K562 (cell line): Measurements from ENCODE around the gene NRXN2. TPM values are rescaled to one million over a fixed set of nuclear protein-coding genes. Genes with fewer than 3 reads are reported as not detected.

ENCODE experiments used
- FOXM1 ChIP-seq, 2 experiments: fragments of 450-650 bp in 1 of 2; sonication (generic) in 1 of 2; formaldehyde crosslinking in 1 of 2; IDR thresholded peaks; 2 replicates each; pipeline versions ENCODE4 v1.6.1 to v1.9.0; 2017 to 2022; ENCODE audit warnings: low read depth in 2 of 2, mild to moderate bottlenecking in 2 of 2, missing genetic modification reagents in 1 of 2, moderate library complexity in 1 of 2
- HDGF ChIP-seq: fragments of 450-650 bp; IDR thresholded peaks from 2 replicates; pipeline ENCODE4 v1.6.1; 2016
- LCOR ChIP-seq: sonication (generic); formaldehyde crosslinking; IDR thresholded peaks from 2 replicates; pipeline ENCODE4 v1.8.0; 2022; ENCODE audit warnings: mild to moderate bottlenecking, missing genetic modification reagents
- ZBTB1 ChIP-seq: sonication (generic); formaldehyde crosslinking; IDR thresholded peaks from 2 replicates; pipeline ENCODE4 v1.8.1; 2023; ENCODE audit warnings: missing genetic modification reagents, low read depth, mild to moderate bottlenecking, borderline replicate concordance
- ZBTB8A ChIP-seq: fragments of 450-650 bp; IDR thresholded peaks from 2 replicates; pipeline ENCODE4 v1.6.1; 2018; ENCODE audit warnings: mild to moderate bottlenecking, moderate library complexity; ENCODE audit not compliant: partially characterized antibody
- ZNF197 ChIP-seq: fragments of 200-800 bp; sonication (Bioruptor generic); IDR thresholded peaks from 2 replicates; pipeline ENCODE4 v1.6.1; 2016; ENCODE audit warnings: low read depth, missing genetic modification characterization, missing compliant biosample characterization
- polyA plus RNA-seq, 8 experiments: library from polyadenylated mRNA; depleted of rRNA in 4 of 8; stranded (reverse) in 5 of 8; unstranded in 3 of 8; fragments of >200 nt; fragmentation: Nextera tagmentation in 2 of 8; fragmentation: Illumina TruSeq in 1 of 8; extraction: Ambion mirVana in 2 of 8; extraction: Trizol in 1 of 8; gene quantifications; 2 replicates each; pipeline versions ENCODE4 v1.2.1 to v1.2.3, GENCODE V29; 2011 to 2014; ENCODE audit warnings: inconsistent platforms in 1 of 8, missing spikeins in 1 of 8
- total RNA-seq, 7 experiments: library from RNA; depleted of rRNA in 6 of 7; stranded (reverse); fragments of >200 nt in 6 of 7; fragmentation: Illumina TruSeq in 2 of 7; extraction: Trizol in 2 of 7; gene quantifications; 2 replicates each; pipeline versions ENCODE4 v1.2.1 to v1.2.3, GENCODE V29; 2011 to 2021; ENCODE audit warnings: low replicate concordance in 1 of 7
- TF ChIP-seq, protein P1 (sequence below): fragments of 450-650 bp; IDR thresholded peaks from 2 replicates; pipeline ENCODE4 v1.6.1; 2018; ENCODE audit not compliant: partially characterized antibody
- TF ChIP-seq, protein P2 (sequence below), 2 experiments: fragments of 200-800 bp in 1 of 2; sonication (Bioruptor generic) in 1 of 2; sonication (generic) in 1 of 2; formaldehyde crosslinking in 1 of 2; IDR thresholded peaks in 1 of 2; conservative IDR thresholded peaks in 1 of 2; 2 replicates each; pipeline versions ENCODE4 v1.5.0 to v1.6.1; 2016 to 2020; ENCODE audit warnings: missing compliant biosample characterization in 1 of 2, missing genetic modification characterization in 1 of 2, missing genetic modification reagents in 1 of 2
- TF ChIP-seq, protein P3 (sequence below): fragments of 450-650 bp; IDR thresholded peaks from 2 replicates; pipeline ENCODE4 v1.6.1; 2016; ENCODE audit warnings: mild to moderate bottlenecking, moderate library complexity

Gene NRXN2
- total and polyA plus RNA-seq, 9 of the 15 experiments (the other 6 are each of a cell fraction or from before 2014, with no cell fraction given) = 0.07 to 0.47 (median 0.15) TPM; not detected in 4

DNA sequence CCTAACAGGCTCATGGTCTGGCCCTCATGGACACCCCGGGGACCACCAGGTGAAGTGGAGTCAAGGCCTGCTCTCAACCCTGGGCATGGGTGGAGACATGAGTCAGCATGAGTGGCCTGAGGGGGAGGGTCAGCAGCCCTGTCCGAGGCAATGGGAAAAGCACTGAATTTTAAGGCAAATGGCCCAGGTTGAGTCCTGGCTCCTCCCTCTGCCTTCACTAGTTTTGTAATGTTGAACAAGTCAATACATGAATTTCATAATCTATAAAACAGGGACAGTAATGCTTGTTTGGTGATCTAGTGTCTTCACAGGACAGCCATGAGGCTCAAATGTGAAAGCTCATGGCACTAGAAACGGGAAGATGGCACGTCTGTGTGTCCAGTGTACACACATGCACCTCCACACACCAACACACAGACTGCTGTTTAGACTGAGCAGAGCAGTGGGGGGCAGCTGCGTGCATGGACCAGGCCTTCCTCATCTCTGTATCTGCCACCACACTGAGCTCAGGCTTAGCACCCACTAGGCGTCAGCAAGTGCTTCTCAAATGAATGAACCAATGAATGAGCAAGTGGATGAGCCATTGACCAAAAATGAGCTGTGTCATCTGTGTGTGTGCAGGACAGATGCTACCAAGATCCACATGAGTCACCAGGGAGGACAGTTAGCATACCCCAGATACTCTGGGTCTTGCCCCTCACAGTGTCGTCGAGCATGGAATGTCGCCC lies 63.4 kb downstream of the NRXN2 start (continued):
- TF ChIP-seq, protein P1, sequence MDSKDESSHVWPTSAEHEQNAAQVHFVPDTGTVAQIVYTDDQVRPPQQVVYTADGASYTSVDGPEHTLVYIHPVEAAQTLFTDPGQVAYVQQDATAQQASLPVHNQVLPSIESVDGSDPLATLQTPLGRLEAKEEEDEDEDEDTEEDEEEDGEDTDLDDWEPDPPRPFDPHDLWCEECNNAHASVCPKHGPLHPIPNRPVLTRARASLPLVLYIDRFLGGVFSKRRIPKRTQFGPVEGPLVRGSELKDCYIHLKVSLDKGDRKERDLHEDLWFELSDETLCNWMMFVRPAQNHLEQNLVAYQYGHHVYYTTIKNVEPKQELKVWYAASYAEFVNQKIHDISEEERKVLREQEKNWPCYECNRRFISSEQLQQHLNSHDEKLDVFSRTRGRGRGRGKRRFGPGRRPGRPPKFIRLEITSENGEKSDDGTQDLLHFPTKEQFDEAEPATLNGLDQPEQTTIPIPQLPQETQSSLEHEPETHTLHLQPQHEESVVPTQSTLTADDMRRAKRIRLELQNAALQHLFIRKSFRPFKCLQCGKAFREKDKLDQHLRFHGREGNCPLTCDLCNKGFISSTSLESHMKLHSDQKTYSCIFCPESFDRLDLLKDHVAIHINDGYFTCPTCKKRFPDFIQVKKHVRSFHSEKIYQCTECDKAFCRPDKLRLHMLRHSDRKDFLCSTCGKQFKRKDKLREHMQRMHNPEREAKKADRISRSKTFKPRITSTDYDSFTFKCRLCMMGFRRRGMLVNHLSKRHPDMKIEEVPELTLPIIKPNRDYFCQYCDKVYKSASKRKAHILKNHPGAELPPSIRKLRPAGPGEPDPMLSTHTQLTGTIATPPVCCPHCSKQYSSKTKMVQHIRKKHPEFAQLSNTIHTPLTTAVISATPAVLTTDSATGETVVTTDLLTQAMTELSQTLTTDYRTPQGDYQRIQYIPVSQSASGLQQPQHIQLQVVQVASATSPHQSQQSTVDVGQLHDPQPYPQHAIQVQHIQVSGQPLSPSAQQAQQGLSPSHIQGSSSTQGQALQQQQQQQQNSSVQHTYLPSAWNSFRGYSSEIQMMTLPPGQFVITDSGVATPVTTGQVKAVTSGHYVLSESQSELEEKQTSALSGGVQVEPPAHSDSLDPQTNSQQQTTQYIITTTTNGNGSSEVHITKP = peak; percentile 72
- TF ChIP-seq ZBTB8A (no peak), FOXM1 (IDR thresholded peaks at IDR 0.05; ENCODE audit: low read depth) (no peak), FOXM1 (CRISPR knock-in tag; IDR thresholded peaks at IDR 0.05; ENCODE audit: low read depth) (no peak), ZBTB1 (CRISPR knock-in tag) (no peak), HDGF (peak; percentile 69; the same call in 1 of the 2 replicates), ZNF197 (no peak), LCOR (CRISPR knock-in tag) (peak; percentile 99)
- TF ChIP-seq, protein P2, sequence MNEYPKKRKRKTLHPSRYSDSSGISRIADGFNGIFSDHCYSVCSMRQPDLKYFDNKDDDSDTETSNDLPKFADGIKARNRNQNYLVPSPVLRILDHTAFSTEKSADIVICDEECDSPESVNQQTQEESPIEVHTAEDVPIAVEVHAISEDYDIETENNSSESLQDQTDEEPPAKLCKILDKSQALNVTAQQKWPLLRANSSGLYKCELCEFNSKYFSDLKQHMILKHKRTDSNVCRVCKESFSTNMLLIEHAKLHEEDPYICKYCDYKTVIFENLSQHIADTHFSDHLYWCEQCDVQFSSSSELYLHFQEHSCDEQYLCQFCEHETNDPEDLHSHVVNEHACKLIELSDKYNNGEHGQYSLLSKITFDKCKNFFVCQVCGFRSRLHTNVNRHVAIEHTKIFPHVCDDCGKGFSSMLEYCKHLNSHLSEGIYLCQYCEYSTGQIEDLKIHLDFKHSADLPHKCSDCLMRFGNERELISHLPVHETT (CRISPR knock-in tag; conservative IDR thresholded peaks at IDR 0.05 in 1 of 2, IDR thresholded peaks at IDR 0.05 in 1 of 2) = no peak
- TF ChIP-seq, protein P3, sequence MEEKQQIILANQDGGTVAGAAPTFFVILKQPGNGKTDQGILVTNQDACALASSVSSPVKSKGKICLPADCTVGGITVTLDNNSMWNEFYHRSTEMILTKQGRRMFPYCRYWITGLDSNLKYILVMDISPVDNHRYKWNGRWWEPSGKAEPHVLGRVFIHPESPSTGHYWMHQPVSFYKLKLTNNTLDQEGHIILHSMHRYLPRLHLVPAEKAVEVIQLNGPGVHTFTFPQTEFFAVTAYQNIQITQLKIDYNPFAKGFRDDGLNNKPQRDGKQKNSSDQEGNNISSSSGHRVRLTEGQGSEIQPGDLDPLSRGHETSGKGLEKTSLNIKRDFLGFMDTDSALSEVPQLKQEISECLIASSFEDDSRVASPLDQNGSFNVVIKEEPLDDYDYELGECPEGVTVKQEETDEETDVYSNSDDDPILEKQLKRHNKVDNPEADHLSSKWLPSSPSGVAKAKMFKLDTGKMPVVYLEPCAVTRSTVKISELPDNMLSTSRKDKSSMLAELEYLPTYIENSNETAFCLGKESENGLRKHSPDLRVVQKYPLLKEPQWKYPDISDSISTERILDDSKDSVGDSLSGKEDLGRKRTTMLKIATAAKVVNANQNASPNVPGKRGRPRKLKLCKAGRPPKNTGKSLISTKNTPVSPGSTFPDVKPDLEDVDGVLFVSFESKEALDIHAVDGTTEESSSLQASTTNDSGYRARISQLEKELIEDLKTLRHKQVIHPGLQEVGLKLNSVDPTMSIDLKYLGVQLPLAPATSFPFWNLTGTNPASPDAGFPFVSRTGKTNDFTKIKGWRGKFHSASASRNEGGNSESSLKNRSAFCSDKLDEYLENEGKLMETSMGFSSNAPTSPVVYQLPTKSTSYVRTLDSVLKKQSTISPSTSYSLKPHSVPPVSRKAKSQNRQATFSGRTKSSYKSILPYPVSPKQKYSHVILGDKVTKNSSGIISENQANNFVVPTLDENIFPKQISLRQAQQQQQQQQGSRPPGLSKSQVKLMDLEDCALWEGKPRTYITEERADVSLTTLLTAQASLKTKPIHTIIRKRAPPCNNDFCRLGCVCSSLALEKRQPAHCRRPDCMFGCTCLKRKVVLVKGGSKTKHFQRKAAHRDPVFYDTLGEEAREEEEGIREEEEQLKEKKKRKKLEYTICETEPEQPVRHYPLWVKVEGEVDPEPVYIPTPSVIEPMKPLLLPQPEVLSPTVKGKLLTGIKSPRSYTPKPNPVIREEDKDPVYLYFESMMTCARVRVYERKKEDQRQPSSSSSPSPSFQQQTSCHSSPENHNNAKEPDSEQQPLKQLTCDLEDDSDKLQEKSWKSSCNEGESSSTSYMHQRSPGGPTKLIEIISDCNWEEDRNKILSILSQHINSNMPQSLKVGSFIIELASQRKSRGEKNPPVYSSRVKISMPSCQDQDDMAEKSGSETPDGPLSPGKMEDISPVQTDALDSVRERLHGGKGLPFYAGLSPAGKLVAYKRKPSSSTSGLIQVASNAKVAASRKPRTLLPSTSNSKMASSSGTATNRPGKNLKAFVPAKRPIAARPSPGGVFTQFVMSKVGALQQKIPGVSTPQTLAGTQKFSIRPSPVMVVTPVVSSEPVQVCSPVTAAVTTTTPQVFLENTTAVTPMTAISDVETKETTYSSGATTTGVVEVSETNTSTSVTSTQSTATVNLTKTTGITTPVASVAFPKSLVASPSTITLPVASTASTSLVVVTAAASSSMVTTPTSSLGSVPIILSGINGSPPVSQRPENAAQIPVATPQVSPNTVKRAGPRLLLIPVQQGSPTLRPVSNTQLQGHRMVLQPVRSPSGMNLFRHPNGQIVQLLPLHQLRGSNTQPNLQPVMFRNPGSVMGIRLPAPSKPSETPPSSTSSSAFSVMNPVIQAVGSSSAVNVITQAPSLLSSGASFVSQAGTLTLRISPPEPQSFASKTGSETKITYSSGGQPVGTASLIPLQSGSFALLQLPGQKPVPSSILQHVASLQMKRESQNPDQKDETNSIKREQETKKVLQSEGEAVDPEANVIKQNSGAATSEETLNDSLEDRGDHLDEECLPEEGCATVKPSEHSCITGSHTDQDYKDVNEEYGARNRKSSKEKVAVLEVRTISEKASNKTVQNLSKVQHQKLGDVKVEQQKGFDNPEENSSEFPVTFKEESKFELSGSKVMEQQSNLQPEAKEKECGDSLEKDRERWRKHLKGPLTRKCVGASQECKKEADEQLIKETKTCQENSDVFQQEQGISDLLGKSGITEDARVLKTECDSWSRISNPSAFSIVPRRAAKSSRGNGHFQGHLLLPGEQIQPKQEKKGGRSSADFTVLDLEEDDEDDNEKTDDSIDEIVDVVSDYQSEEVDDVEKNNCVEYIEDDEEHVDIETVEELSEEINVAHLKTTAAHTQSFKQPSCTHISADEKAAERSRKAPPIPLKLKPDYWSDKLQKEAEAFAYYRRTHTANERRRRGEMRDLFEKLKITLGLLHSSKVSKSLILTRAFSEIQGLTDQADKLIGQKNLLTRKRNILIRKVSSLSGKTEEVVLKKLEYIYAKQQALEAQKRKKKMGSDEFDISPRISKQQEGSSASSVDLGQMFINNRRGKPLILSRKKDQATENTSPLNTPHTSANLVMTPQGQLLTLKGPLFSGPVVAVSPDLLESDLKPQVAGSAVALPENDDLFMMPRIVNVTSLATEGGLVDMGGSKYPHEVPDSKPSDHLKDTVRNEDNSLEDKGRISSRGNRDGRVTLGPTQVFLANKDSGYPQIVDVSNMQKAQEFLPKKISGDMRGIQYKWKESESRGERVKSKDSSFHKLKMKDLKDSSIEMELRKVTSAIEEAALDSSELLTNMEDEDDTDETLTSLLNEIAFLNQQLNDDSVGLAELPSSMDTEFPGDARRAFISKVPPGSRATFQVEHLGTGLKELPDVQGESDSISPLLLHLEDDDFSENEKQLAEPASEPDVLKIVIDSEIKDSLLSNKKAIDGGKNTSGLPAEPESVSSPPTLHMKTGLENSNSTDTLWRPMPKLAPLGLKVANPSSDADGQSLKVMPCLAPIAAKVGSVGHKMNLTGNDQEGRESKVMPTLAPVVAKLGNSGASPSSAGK = peak; percentile 86
